ENCODE measurements around the gene MYO1D. TPM values are rescaled to one million over a fixed set of nuclear protein-coding genes. Genes with fewer than 3 reads are reported as not detected.
"Not testable (repeated sequence)": the region's sequence is repeated elsewhere in the genome, so short reads cannot be mapped to it uniquely, and the experiment has no call there.

The MYO1D gene
- total and polyA plus RNA-seq, 5 experiments from 2014 or later, result 1.3 to 9.7 (median 3.1) TPM

GRCh38 chr17:32747856-32748255 lies 129.1 kb downstream of the MYO1D start:
- Mint-ChIP-seq H3K27ac (no peak overlapping the region), H3K4me3 (no peak overlapping the region), H3K27me3 (no peaks in the 10 kb centered on the region), H3K36me3 (peaks cover 0 to 2% (median 0%) of the 10 kb centered on the region in 3 donors), H3K4me1 (peaks cover 0 to 5% (median 0%) of the 10 kb centered on the region in 4 donors), H3K9me3 (no peaks in the 10 kb centered on the region)
- POLR2A ChIA-PET, result no interaction called here
- DNase-seq (no peak), ATAC-seq (no peak)

- POLR2A ChIA-PET, result no interaction called here
- Mint-ChIP-seq H3K9me3 (no peaks in the 10 kb centered on the region), H3K4me1 (peaks cover 0 to 6% (median 0%) of the 10 kb centered on the region in 4 donors), H3K27ac (no peak overlapping the region), H3K36me3 (peaks cover 0 to 2% (median 0%) of the 10 kb centered on the region in 3 donors), H3K27me3 (no peaks in the 10 kb centered on the region), H3K4me3 (no peak overlapping the region)
- no peak for ATAC-seq
- no peak for DNase-seq
These were observed 130.2 kb downstream of the MYO1D start for GRCh38 chr17:32746698-32747097.

- POLR2A ChIA-PET, result no interaction called here
- no peaks in the 10 kb centered on the region for H3K27me3 Mint-ChIP-seq
- no peak for DNase-seq
These were observed 130.6 kb downstream of the MYO1D start for GRCh38 chr17:32746280-32746679.

GRCh38 chr17:32742681-32743538 lies 134.0 kb downstream of the MYO1D start:
- Mint-ChIP-seq H3K9me3 (no peaks in the 10 kb centered on the region), H3K4me1 (peaks cover 0 to 6% (median 0%) of the 10 kb centered on the region in 4 donors), H3K36me3 (peaks cover 0 to 5% (median 0%) of the 10 kb centered on the region in 3 donors), H3K4me3 (no peak overlapping the region), H3K27me3 (no peaks in the 10 kb centered on the region), H3K27ac (no peak overlapping the region)
- no peak for ATAC-seq
- DNase-seq, result no peak
- POLR2A ChIA-PET, result no interaction called here

More at GRCh38 chr17:32746280-32746679, 130.6 kb downstream of the MYO1D start:
- Mint-ChIP-seq H3K4me3 (no peak overlapping the region), H3K36me3 (peaks cover 0 to 2% (median 0%) of the 10 kb centered on the region in 3 donors), H3K27ac (no peak overlapping the region), H3K9me3 (no peaks in the 10 kb centered on the region), H3K4me1 (peaks cover 0 to 6% (median 0%) of the 10 kb centered on the region in 4 donors)
- ATAC-seq, result no peak

- peaks cover 0 to 6% (median 0%) of the 10 kb centered on the region in 4 donors for H3K4me1 Mint-ChIP-seq
- POLR2A ChIA-PET, result no interaction called here
- no peak overlapping the region for H3K27ac Mint-ChIP-seq
- no peaks in the 10 kb centered on the region for H3K9me3 Mint-ChIP-seq
- no peak for ATAC-seq
- DNase-seq, result no peak
- no peak overlapping the region for H3K4me3 Mint-ChIP-seq
- peaks cover 0 to 12% (median 4%) of the 10 kb centered on the region in 3 donors for H3K36me3 Mint-ChIP-seq
- peaks cover 0 to 2% (median 0%) of the 10 kb centered on the region in 5 donors for H3K27me3 Mint-ChIP-seq
These were observed 135.5 kb downstream of the MYO1D start for GRCh38 chr17:32741381-32741780.

GRCh38 chr17:32739722-32740121 lies 137.2 kb downstream of the MYO1D start:
- DNase-seq (no peak), ATAC-seq (no peak)
- no peak overlapping the region for H3K4me3 Mint-ChIP-seq
- H3K36me3 Mint-ChIP-seq, result peaks cover 0 to 14% (median 4%) of the 10 kb centered on the region in 3 donors
- peaks cover 0 to 6% (median 0%) of the 10 kb centered on the region in 4 donors for H3K4me1 Mint-ChIP-seq
- POLR2A ChIA-PET, result no interaction called here
- H3K9me3 Mint-ChIP-seq, result no peaks in the 10 kb centered on the region
- H3K27ac Mint-ChIP-seq, result no peak overlapping the region
- H3K27me3 Mint-ChIP-seq, result peaks cover 0 to 2% (median 0%) of the 10 kb centered on the region in 5 donors

- POLR2A ChIA-PET, H3K9me3 Mint-ChIP-seq, H3K4me1 Mint-ChIP-seq, H3K27me3 Mint-ChIP-seq, DNase-seq, ATAC-seq, H3K4me3 Mint-ChIP-seq, H3K27ac Mint-ChIP-seq: not testable (repeated sequence)
- H3K36me3 Mint-ChIP-seq, result peaks cover 0 to 16% (median 4%) of the 10 kb centered on the region in 3 donors
These were observed 137.8 kb downstream of the MYO1D start for GRCh38 chr17:32739151-32739550.

GRCh38 chr17:32733401-32733800 lies 143.5 kb downstream of the MYO1D start:
- DNase-seq (no peak), ATAC-seq (no peak)
- peaks cover 0 to 6% (median 0%) of the 10 kb centered on the region in 9 donors for H3K9me3 Mint-ChIP-seq
- no peaks in the 10 kb centered on the region for H3K4me1 Mint-ChIP-seq
- no peak overlapping the region for H3K27ac Mint-ChIP-seq
- peaks cover 0 to 24% (median 4%) of the 10 kb centered on the region in 3 donors for H3K36me3 Mint-ChIP-seq
- no peak overlapping the region for H3K4me3 Mint-ChIP-seq
- peaks cover 0 to 2% (median 0%) of the 10 kb centered on the region in 5 donors for H3K27me3 Mint-ChIP-seq
- POLR2A ChIA-PET, result no interaction called here

GRCh38 chr17:32732900-32733299 lies 144.0 kb downstream of the MYO1D start:
- Mint-ChIP-seq H3K36me3 (peaks cover 0 to 24% (median 4%) of the 10 kb centered on the region in 3 donors), H3K27me3 (peaks cover 0 to 2% (median 0%) of the 10 kb centered on the region in 5 donors), H3K27ac (no peak overlapping the region), H3K9me3 (peaks cover 0 to 6% (median 0%) of the 10 kb centered on the region in 9 donors), H3K4me1 (no peaks in the 10 kb centered on the region), H3K4me3 (no peak overlapping the region)
- DNase-seq, result no peak
- POLR2A ChIA-PET, result no interaction called here
- no peak for ATAC-seq

- H3K36me3 Mint-ChIP-seq, result peaks cover 0 to 18% (median 2%) of the 10 kb centered on the region in 3 donors
- DNase-seq (no peak), ATAC-seq (no peak)
- H3K27me3 Mint-ChIP-seq, result peaks cover 0 to under 1% (median 0%) of the 10 kb centered on the region in 5 donors
- peaks cover 0 to 6% (median 0%) of the 10 kb centered on the region in 9 donors for H3K9me3 Mint-ChIP-seq
- H3K27ac Mint-ChIP-seq, result no peak overlapping the region
- POLR2A ChIA-PET, result interaction anchor here (0.6 kb wide), 1 partner anchor 85 kb away, joined by 4 read pairs; no protein-coding TSS in a partner anchor
- no peaks in the 10 kb centered on the region for H3K4me1 Mint-ChIP-seq
- no peak overlapping the region for H3K4me3 Mint-ChIP-seq
These were observed 144.7 kb downstream of the MYO1D start for GRCh38 chr17:32732296-32732642.

GRCh38 chr17:32731556-32732295 lies 145.2 kb downstream of the MYO1D start:
- peaks cover 0 to 18% (median 0%) of the 10 kb centered on the region in 3 donors for H3K36me3 Mint-ChIP-seq
- H3K27me3 Mint-ChIP-seq, result no peaks in the 10 kb centered on the region
- peaks cover 0 to 6% (median 0%) of the 10 kb centered on the region in 9 donors for H3K9me3 Mint-ChIP-seq
- H3K4me3 Mint-ChIP-seq, result no peak overlapping the region
- no peaks in the 10 kb centered on the region for H3K4me1 Mint-ChIP-seq
- ATAC-seq (no peak), DNase-seq (no peak)
- H3K27ac Mint-ChIP-seq, result no peak overlapping the region
- POLR2A ChIA-PET, result interaction anchor here (0.6 kb wide), 1 partner anchor 84 kb away, joined by 4 read pairs; no protein-coding TSS in a partner anchor

- H3K4me1 Mint-ChIP-seq, result no peaks in the 10 kb centered on the region
- DNase-seq, result no peak
- H3K9me3 Mint-ChIP-seq, result peaks cover 0 to 20% (median 7%) of the 10 kb centered on the region in 9 donors
- H3K27me3 Mint-ChIP-seq, result no peaks in the 10 kb centered on the region
- H3K36me3 Mint-ChIP-seq, result peaks cover 10 to 24% (median 21%) of the 10 kb centered on the region in 3 donors
- H3K27ac Mint-ChIP-seq, result no peak overlapping the region
- H3K4me3 Mint-ChIP-seq, result no peak overlapping the region
- no peak for ATAC-seq
- POLR2A ChIA-PET, result interaction anchor here (0.8 kb wide), 1 partner anchor 176 kb away, joined by 3 read pairs; no protein-coding TSS in a partner anchor
These were observed 149.2 kb downstream of the MYO1D start for GRCh38 chr17:32727681-32728080.

- Mint-ChIP-seq H3K9me3 (peaks cover 0 to 20% (median 7%) of the 10 kb centered on the region in 9 donors), H3K4me1 (no peaks in the 10 kb centered on the region), H3K27ac (no peak overlapping the region), H3K27me3 (no peaks in the 10 kb centered on the region), H3K36me3 (peaks cover 17 to 29% (median 21%) of the 10 kb centered on the region in 3 donors), H3K4me3 (no peak overlapping the region)
- POLR2A ChIA-PET, result no interaction called here
- no peak for DNase-seq
- no peak for ATAC-seq
These were observed 151.2 kb downstream of the MYO1D start for GRCh38 chr17:32725697-32726096.

Measured in naive thymus-derived CD8-positive, alpha-beta T cell (primary cell).